ENCODE measurements around the gene TJP2. TPM values are rescaled to one million over a fixed set of nuclear protein-coding genes. Genes with fewer than 3 reads are reported as not detected.

The TJP2 gene
- total RNA-seq, 1 donor: 61.7 TPM

- no peak overlapping the region for H3K4me3 ChIP-seq (ENCODE audit: low read depth, low read length)
- TF ChIP-seq CTCF (IDR thresholded peaks at IDR 0.05; ENCODE audit: insufficient read depth, low read length): no peak
- no peak for DNase-seq (ENCODE audit: low read depth)
Observed at GRCh38 chr9:69136779-69137178, 37.3 kb upstream of the TJP2 start.

- no peak for TF ChIP-seq CTCF (IDR thresholded peaks at IDR 0.05; ENCODE audit: insufficient read depth, low read length)
- no peak overlapping the region for H3K4me3 ChIP-seq (ENCODE audit: low read depth, low read length)
- DNase-seq (ENCODE audit: low read depth): no peak
Observed at GRCh38 chr9:69137311-69137710, 36.8 kb upstream of the TJP2 start.

- H3K4me3 ChIP-seq (ENCODE audit: low read depth, low read length): no peak overlapping the region
- no peak for DNase-seq (ENCODE audit: low read depth)
- no peak for TF ChIP-seq CTCF (IDR thresholded peaks at IDR 0.05; ENCODE audit: insufficient read depth, low read length)
Observed at GRCh38 chr9:69139596-69139995, 34.5 kb upstream of the TJP2 start.

GRCh38 chr9:69140123-69140735 is 33.8 kb upstream of the TJP2 start:
- DNase-seq (ENCODE audit: low read depth): no peak
- H3K4me3 ChIP-seq (ENCODE audit: low read depth, low read length): no peak overlapping the region
- no peak for TF ChIP-seq CTCF (IDR thresholded peaks at IDR 0.05; ENCODE audit: insufficient read depth, low read length)

GRCh38 chr9:69141851-69142250 is 32.2 kb upstream of the TJP2 start:
- no peak overlapping the region for H3K4me3 ChIP-seq (ENCODE audit: low read depth, low read length)
- no peak for TF ChIP-seq CTCF (IDR thresholded peaks at IDR 0.05; ENCODE audit: insufficient read depth, low read length)
- no peak for DNase-seq (ENCODE audit: low read depth)

- peak; percentile 26 for DNase-seq (ENCODE audit: low read depth)
- H3K4me3 ChIP-seq (ENCODE audit: low read depth, low read length): no peak overlapping the region
- TF ChIP-seq CTCF (IDR thresholded peaks at IDR 0.05; ENCODE audit: insufficient read depth, low read length): no peak
Observed at GRCh38 chr9:69143291-69143690, 30.8 kb upstream of the TJP2 start.

- TF ChIP-seq CTCF (IDR thresholded peaks at IDR 0.05; ENCODE audit: insufficient read depth, low read length): no peak
- H3K4me3 ChIP-seq (ENCODE audit: low read depth, low read length): no peak overlapping the region
- no peak for DNase-seq (ENCODE audit: low read depth)
Observed at GRCh38 chr9:69145144-69145715, 28.8 kb upstream of the TJP2 start.
